Small intestine (tissue), 7 donors: ENCODE results near the gene CCNG2. TPM values are rescaled to one million over a fixed set of nuclear protein-coding genes. Genes with fewer than 3 reads are reported as not detected.
A peak's percentile ranks its signal among the peaks of the same experiment; 100 is the strongest.

Source experiments
- DNase-seq, 2 donors: peaks; one replicate each; pipeline versions ENCODE4 v3.0.0 to v3.0.0-alpha.2; 2013
- FAIRE-seq: peaks from 2 replicates; lab custom pipeline; 2012; peaks lifted over from hg19 to GRCh38; lab: Jason Lieb, UNC
- H3K27ac ChIP-seq, 3 donors: one replicate each; pipeline ENCODE4 v1.5.1; 2013; ENCODE audit warnings: low read length in 2 of 3, mild to moderate bottlenecking in 2 of 3, control low read depth in 1 of 3, inconsistent platforms in 1 of 3, low read depth in 1 of 3, moderate library complexity in 1 of 3
- H3K27me3 ChIP-seq, 3 donors: one replicate each; pipeline ENCODE4 v1.6.1; 2013; ENCODE audit warnings: low read length in 3 of 3, inconsistent platforms in 1 of 3; ENCODE audit not compliant: control insufficient read depth in 3 of 3, insufficient read depth in 3 of 3
- H3K36me3 ChIP-seq, 3 donors: one replicate each; pipeline ENCODE4 v1.6.1; 2013; ENCODE audit warnings: low read length in 3 of 3, inconsistent platforms in 1 of 3, low read depth in 1 of 3, mild to moderate bottlenecking in 1 of 3, moderate library complexity in 1 of 3; ENCODE audit not compliant: control insufficient read depth in 3 of 3, insufficient read depth in 2 of 3
- H3K4me1 ChIP-seq, 3 donors: one replicate each; pipeline ENCODE4 v1.6.1; 2013; ENCODE audit warnings: low read length in 2 of 3, inconsistent platforms in 1 of 3, low read depth in 1 of 3, mild to moderate bottlenecking in 1 of 3, moderate library complexity in 1 of 3; ENCODE audit not compliant: control insufficient read depth in 3 of 3, insufficient read depth in 2 of 3
- H3K4me3 ChIP-seq, 3 donors: one replicate each; pipeline ENCODE4 v1.5.1; 2013; ENCODE audit warnings: low read length in 3 of 3, control low read depth in 1 of 3, inconsistent platforms in 1 of 3, low read depth in 1 of 3, mild to moderate bottlenecking in 1 of 3, moderate library complexity in 1 of 3
- H3K9me3 ChIP-seq, 2 donors: one replicate each; pipeline ENCODE4 v1.6.1; 2013; ENCODE audit warnings: low read depth in 1 of 2, low read length in 1 of 2; ENCODE audit not compliant: control insufficient read depth in 2 of 2, insufficient read depth in 1 of 2
- WGBS, 3 donors: extraction: QIAGEN DNeasy Blood & Tissue Kit; methylation state at CpG; one replicate each; pipeline ENCODE4 v1.1.7; 2013; 5-methylcytosine and 5-hydroxymethylcytosine counted together
- polyA plus RNA-seq, 4 donors: library from polyadenylated mRNA; stranded (reverse) in 3 of 4; unstranded in 1 of 4; fragments of 200-250 nt in 3 of 4; fragments of 120-200 nt in 1 of 4; gene quantifications; one replicate each; pipeline versions ENCODE4 v1.2.1 to v1.2.3, GENCODE V29; 2013
- donor health status: healthy with polysubstance abuse.
- donor health status: control.
- donor health status: control.
- donor health status: Bipolar disorder and iron deficiency.
- donor health status: healthy.

CCNG2 gene
- polyA plus RNA-seq, 4 donors = 9.2 to 223 (median 12.0) TPM

DNA sequence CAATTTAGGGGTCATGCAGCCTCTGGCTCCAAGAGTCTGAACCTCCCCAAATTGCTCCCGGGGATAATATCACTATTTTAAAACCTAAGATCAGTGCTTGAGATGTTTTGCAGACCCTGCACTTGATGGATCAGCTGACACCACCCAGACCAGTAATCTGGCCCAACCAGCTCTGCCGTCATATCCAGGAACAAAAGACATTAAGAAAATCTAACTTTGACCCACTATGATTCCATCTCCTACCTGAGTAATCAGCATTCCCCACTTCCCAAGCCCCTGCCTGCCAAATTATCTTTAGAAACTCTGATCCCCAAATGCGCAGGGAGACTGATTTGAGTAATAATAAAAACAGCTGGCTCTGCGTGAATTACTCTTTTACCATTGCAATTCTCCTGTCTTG is 34.4 kb upstream of the CCNG2 start:
- DNase-seq = no peak
- FAIRE-seq = no peak

DNA sequence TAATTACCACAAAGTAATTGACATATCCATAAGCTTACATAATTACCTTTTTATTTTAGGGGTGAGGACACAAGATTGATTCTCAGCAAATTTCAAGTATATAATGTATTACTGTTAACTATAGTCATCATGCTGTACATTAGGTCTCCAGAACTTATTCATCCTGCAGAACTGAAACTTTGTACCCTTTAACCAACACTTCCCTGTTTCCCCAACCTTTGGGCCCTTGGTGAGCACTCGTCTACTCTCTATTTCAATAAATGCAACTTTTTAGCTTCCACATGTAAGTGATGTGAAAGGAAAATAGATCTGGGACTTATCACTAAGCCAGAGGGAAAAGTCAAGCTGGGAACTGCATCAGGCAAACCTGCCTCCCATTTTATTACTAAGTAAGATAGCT is 33.6 kb upstream of the CCNG2 start:
- Histone ChIP-seq H3K4me3 (no peak overlapping the region), H3K27ac (peak overlapping the region in 1 of 3 donors; percentile 24), H3K27me3 (peaks cover 0 to 2% (median 0%) of the 10 kb centered on the region in 3 donors), H3K9me3 (peaks cover 0 to 4% of the 10 kb centered on the region in 2 donors), H3K36me3 (no peaks in the 10 kb centered on the region), H3K4me1 (peaks cover 0 to 27% (median 0%) of the 10 kb centered on the region in 3 donors)
- FAIRE-seq (no peak), DNase-seq (no peak)
- 19 to 54% (median 43%) methylated on average over 1 of the region's 1 CpG for WGBS, 3 donors

More for the DNA sequence above, 34.4 kb upstream of the CCNG2 start:
- WGBS, 3 donors = 84 to 92% (median 85%) methylated on average over 4 of the region's 4 CpGs
- H3K27me3 ChIP-seq = peaks cover 0 to 2% (median 0%) of the 10 kb centered on the region in 3 donors
- H3K27ac ChIP-seq = no peak overlapping the region
- H3K4me1 ChIP-seq = peaks cover 0 to 21% (median 0%) of the 10 kb centered on the region in 3 donors
- no peaks in the 10 kb centered on the region for H3K36me3 ChIP-seq
- H3K4me3 ChIP-seq = no peak overlapping the region
- peaks cover 0 to 7% of the 10 kb centered on the region in 2 donors for H3K9me3 ChIP-seq

DNA sequence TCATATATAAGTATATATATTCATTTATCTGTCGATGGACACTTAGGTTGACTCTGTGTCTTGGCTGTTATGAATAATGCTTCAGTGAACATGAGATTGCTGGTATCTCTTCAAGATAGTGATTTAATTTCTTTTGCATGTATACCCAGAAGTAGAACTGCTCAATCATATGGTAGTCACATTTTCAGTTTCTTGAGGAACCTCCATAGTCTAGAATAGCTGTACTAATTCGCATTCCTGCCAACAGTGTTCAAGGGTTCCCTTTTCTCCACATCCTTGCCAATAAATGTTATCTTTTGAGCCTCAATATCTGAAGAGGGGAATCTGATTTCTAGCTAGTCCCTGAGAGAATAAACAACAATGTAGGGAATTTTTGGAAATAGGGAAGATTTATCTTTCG is 32.4 kb upstream of the CCNG2 start:
- Histone ChIP-seq H3K4me1 (peaks cover 0 to 27% (median 0%) of the 10 kb centered on the region in 3 donors), H3K4me3 (no peak overlapping the region), H3K9me3 (peaks cover 0 to 4% of the 10 kb centered on the region in 2 donors), H3K27me3 (peaks cover 0 to 2% (median 0%) of the 10 kb centered on the region in 3 donors), H3K27ac (peak overlapping the region in 1 of 3 donors; percentile 25), H3K36me3 (no peaks in the 10 kb centered on the region)
- DNase-seq (no peak), FAIRE-seq (no peak)
- 65 to 91% (median 86%) methylated on average over 3 of the region's 3 CpGs for WGBS, 3 donors

DNA sequence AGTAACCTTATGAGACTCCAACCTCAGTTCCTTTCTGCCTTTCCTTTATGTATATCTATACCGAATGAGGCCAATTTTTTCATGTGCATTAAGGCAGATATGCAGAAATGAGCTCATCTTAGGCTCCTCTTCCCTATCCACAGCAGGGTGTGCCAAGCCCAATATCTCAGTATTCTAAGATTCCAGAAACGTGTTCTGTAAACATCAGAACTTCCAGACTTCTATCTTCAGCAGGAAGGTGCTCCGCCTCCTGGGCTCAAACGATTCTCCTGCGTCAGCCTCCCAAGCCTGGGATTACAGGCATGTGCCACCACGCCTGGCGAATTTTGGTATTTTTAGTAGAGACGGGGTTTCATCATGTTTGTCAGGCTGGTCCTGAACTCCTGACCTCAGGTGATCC is 31.0 kb upstream of the CCNG2 start:
- DNase-seq (no peak), FAIRE-seq (no peak)
- 74 to 81% (median 79%) methylated on average over 8 of the region's 8 CpGs for WGBS, 3 donors
- Histone ChIP-seq H3K9me3 (peaks cover 0 to 4% of the 10 kb centered on the region in 2 donors), H3K4me3 (no peak overlapping the region), H3K36me3 (no peaks in the 10 kb centered on the region), H3K27me3 (no peaks in the 10 kb centered on the region), H3K27ac (no peak overlapping the region), H3K4me1 (peaks cover 0 to 27% (median 0%) of the 10 kb centered on the region in 3 donors)

DNA sequence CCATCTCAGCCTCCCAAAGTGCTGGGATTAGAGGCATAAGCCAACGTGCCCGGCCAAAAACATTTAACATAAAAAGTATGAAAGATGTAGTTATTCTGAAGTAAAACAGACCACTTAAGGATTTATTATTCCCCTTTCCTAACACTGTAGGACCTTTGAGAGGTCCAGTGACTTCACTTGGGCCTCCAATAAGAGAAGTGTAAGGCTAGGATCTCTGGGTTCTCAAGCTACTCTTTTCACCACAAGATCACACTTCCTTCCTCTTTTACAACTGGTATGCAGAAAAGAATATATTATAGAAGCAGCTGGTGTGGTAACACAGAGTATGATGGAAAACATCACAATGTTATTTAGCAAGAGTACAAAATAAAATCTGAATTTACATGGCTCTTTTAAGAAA is 30.2 kb upstream of the CCNG2 start:
- Histone ChIP-seq H3K36me3 (no peaks in the 10 kb centered on the region), H3K27me3 (no peaks in the 10 kb centered on the region), H3K4me1 (peaks cover 0 to 27% (median 0%) of the 10 kb centered on the region in 3 donors), H3K27ac (no peak overlapping the region), H3K9me3 (peaks cover 0 to 1% of the 10 kb centered on the region in 2 donors), H3K4me3 (no peak overlapping the region)
- FAIRE-seq (no peak), DNase-seq (no peak)
- WGBS, 3 donors = 76 to 94% (median 87%) methylated on average over 2 of the region's 2 CpGs

DNA sequence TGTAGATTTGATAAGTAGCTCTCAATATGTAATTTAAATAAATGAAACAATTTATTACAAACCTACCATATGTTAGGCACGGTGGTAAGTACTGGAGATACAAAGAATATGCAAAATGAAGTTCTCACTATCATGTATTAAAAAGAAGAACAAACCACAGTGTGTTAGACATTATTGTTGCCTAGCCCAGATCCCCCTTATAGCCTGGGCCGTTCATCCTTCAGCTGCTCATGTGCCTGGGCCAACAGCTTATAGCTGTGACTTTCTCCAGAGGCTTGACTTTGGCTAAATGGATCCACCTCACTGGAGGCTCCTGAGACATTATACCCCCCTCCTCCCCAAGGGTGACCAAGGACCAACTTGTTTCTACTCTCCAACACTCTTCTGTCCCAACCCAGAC is 29.8 kb upstream of the CCNG2 start:
- Histone ChIP-seq H3K4me1 (peaks cover 0 to 27% (median 0%) of the 10 kb centered on the region in 3 donors), H3K27ac (peak overlapping the region in 2 of 3 donors; percentile 7 to 52)

DNA sequence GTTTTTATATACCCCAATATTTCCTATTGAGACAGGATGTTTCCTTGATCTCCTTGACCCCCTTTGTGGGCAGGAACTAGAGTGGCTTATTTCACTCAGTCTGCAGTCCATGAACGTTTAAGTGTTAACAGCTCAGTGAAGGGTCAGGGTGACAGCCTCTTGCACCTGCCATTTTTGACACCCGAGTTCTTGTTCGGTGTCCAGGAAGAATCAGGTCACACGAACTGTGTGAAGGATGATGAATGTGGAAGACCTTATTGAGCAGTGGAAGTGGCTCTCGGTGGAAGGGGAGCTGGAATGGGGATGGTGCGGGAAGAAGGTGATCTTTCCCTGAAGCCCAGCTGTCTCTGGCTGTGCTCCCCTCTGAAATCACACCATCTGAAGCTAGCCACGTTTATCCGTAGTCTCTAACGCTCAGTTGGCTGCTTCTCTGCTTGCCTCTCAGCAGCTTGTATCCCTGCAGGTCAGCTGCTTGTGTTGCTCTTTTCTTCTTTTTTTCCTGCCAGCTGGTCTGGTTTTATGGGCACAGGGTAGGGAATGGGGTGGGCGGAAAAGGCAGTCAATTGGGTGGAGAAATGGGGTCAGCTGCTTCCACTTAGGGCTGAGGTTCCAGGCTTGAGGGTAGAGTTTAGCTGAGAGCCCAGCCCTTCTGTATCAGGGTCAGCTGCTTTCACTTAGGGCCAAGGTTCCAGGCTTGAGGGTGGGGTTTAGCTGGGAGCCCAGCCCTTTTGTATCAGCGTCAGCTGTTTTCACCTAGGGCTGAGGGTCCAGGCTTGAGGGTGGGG is 29.0 kb upstream of the CCNG2 start:
- peaks cover 0 to 24% (median 0%) of the 10 kb centered on the region in 3 donors for H3K4me1 ChIP-seq
- 29 to 60% (median 44%) methylated on average over 11 of the region's 11 CpGs for WGBS, 3 donors
- peak overlapping the region in 2 of 3 donors; percentile 17 to 52 for H3K27ac ChIP-seq
- FAIRE-seq (no peak), DNase-seq (peak; percentile 53 to 62)
- H3K36me3 ChIP-seq = no peaks in the 10 kb centered on the region
- no peaks in the 10 kb centered on the region for H3K9me3 ChIP-seq
- H3K4me3 ChIP-seq = no peak overlapping the region
- H3K27me3 ChIP-seq = no peaks in the 10 kb centered on the region

More for the DNA sequence above, 29.8 kb upstream of the CCNG2 start:
- FAIRE-seq = no peak
- no peaks in the 10 kb centered on the region for H3K36me3 ChIP-seq
- WGBS, 3 donors = 58 to 84% (median 67%) methylated on average over 2 of the region's 2 CpGs
- no peak overlapping the region for H3K4me3 ChIP-seq
- H3K9me3 ChIP-seq = no peaks in the 10 kb centered on the region
- no peaks in the 10 kb centered on the region for H3K27me3 ChIP-seq
- DNase-seq = no peak

DNA sequence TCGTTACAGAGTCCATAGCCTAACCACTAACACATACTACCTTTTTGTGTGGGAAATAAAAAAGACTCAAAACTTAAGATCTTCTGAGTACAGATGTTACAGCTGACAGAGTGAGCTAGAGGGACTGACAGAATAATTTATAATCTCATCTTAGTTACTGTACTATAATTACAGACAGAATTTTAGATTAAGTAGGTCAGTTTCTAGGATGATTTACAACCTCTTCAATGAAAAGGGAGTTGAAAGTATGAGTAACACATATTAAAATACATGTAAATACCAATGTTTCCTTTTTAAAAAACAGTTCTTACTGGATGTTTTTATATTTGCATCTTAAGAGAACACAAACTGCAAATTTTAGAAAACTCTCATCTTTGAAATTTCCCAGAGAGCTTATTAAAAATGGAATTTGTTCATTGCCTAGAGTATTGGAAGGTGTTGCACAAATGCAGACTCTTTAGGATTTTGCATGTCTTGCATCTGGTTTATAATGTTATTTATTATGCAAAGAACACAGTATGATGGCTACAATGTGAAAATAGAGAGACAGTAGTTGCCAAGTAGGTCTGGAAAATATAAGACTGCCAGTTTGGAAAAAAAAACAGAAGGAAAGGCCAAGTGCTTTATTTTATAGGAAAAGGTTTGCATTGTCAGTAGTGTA is 24.2 kb upstream of the CCNG2 start:
- H3K27me3 ChIP-seq = no peaks in the 10 kb centered on the region
- WGBS, 3 donors = 70 to 89% (median 77%) methylated on average over 1 of the region's 1 CpG
- H3K4me3 ChIP-seq = no peak overlapping the region
- FAIRE-seq = no peak
- no peak for DNase-seq
- no peaks in the 10 kb centered on the region for H3K9me3 ChIP-seq
- H3K4me1 ChIP-seq = peaks cover 0 to 7% (median 0%) of the 10 kb centered on the region in 3 donors
- no peaks in the 10 kb centered on the region for H3K36me3 ChIP-seq
- no peak overlapping the region for H3K27ac ChIP-seq
